G401 (cell line): ENCODE measurements around the gene TRAPPC12. TPM values are rescaled to one million over a fixed set of nuclear protein-coding genes. Genes with fewer than 3 reads are reported as not detected.
A peak's percentile ranks its signal among the peaks of the same experiment; 100 is the strongest.

ENCODE experiments used
- DNase-seq: peaks from one replicate; pipeline ENCODE4 v3.0.0-alpha.2; 2015; ENCODE audit warnings: low spot score
- in situ Hi-C: cut with HindIII; loops from 2 replicates; pipeline ENCODE4 v1.10.0; 2016; ENCODE audit warnings: low sequenced_read_pairs, mixed read lengths
- total RNA-seq: library from RNA; depleted of rRNA; stranded (reverse); fragments of >200 nt; shearing (Covaris generic); gene quantifications from 2 replicates; pipeline ENCODE4 v1.2.3, GENCODE V29; 2014

The TRAPPC12 gene
- total RNA-seq, 1 experiment from 2014 or later = 54.2 TPM

- peak; percentile 45 for DNase-seq
- in situ Hi-C loops = no loop called here
Observed at GRCh38 chr2:3460831-3461800, 81.6 kb downstream of the TRAPPC12 start.

GRCh38 chr2:3461801-3462492, 82.5 kb downstream of the TRAPPC12 start:
- in situ Hi-C loops = no loop called here
- DNase-seq = peak; percentile 80

GRCh38 chr2:3462493-3463104, 83.1 kb downstream of the TRAPPC12 start:
- no peak for DNase-seq
- in situ Hi-C loops = no loop called here

- in situ Hi-C loops = no loop called here
- no peak for DNase-seq
Observed at GRCh38 chr2:3463186-3463835, 83.8 kb downstream of the TRAPPC12 start.

GRCh38 chr2:3463944-3464343, 84.5 kb downstream of the TRAPPC12 start:
- in situ Hi-C loops = no loop called here

GRCh38 chr2:3464401-3465005, 85.0 kb downstream of the TRAPPC12 start:
- in situ Hi-C loops = no loop called here
- no peak for DNase-seq

More at GRCh38 chr2:3463944-3464343, 84.5 kb downstream of the TRAPPC12 start:
- DNase-seq = no peak

GRCh38 chr2:3465328-3465727, 85.8 kb downstream of the TRAPPC12 start:
- DNase-seq = no peak
- in situ Hi-C loops = no loop called here

GRCh38 chr2:3465844-3466481, 86.5 kb downstream of the TRAPPC12 start:
- no peak for DNase-seq
- in situ Hi-C loops = no loop called here

- DNase-seq = no peak
- in situ Hi-C loops = no loop called here
Observed at GRCh38 chr2:3466482-3466863, 87.0 kb downstream of the TRAPPC12 start.

GRCh38 chr2:3466966-3467365, 87.5 kb downstream of the TRAPPC12 start:
- in situ Hi-C loops = no loop called here
- peak; percentile 88 for DNase-seq

- in situ Hi-C loops = no loop called here
- no peak for DNase-seq
Observed at GRCh38 chr2:3467654-3468053, 88.2 kb downstream of the TRAPPC12 start.

- in situ Hi-C loops = no loop called here
- DNase-seq = no peak
Observed at GRCh38 chr2:3468296-3468988, 88.9 kb downstream of the TRAPPC12 start.

- DNase-seq = no peak
- in situ Hi-C loops = no loop called here
Observed at GRCh38 chr2:3469486-3469885, 90.0 kb downstream of the TRAPPC12 start.

GRCh38 chr2:3470166-3470651, 90.7 kb downstream of the TRAPPC12 start:
- in situ Hi-C loops = no loop called here
- DNase-seq = peak; percentile 82

- peak; percentile 61 for DNase-seq
- in situ Hi-C loops = no loop called here
Observed at GRCh38 chr2:3470856-3471737, 91.6 kb downstream of the TRAPPC12 start.

- in situ Hi-C loops = no loop called here
- peak; percentile 37 for DNase-seq
Observed at GRCh38 chr2:3472296-3472695, 92.8 kb downstream of the TRAPPC12 start.

GRCh38 chr2:3472966-3473365, 93.5 kb downstream of the TRAPPC12 start:
- DNase-seq = peak; percentile 69

More at GRCh38 chr2:3472966-3473365, 93.5 kb downstream of the TRAPPC12 start:
- in situ Hi-C loops = no loop called here
